ENCODE results near the gene B4GALT2.

B4GALT2 gene

GRCh38 chr1:43969746-43970466 lies 9.1 kb upstream of the B4GALT2 start, which contains the start of gene DPH2:
DPH2 (plus strand) TSS chr1:43970010; CDS start chr1:43970176, 166 bp downstream.
- DNase-seq: peak; percentile 96

- no peak for DNase-seq
Observed at GRCh38 chr1:43970502-43970901, 8.5 kb upstream of the B4GALT2 start.

DNA sequence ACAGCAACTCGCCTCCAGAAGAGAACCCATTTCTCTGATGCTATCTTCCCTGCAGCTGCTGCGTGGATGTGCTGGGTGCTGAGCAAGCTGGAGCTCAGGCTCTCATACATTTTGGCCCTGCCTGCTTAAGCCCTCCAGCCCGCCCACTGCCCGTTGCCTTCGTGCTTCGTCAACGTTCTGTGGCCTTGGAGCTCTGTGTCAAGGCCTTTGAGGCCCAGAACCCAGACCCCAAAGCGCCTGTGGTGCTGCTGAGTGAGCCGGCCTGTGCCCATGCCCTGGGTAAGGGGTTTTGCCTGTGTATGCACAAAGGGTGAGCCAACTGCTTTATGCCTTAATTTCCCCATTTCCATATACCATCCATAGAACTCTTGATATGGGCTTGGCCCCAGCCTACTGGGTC lies 8.1 kb upstream of the B4GALT2 start:
- DNase-seq: no peak

- DNase-seq: no peak
Observed at GRCh38 chr1:43971336-43971980, 7.6 kb upstream of the B4GALT2 start.

GRCh38 chr1:43973981-43974442 lies 5.0 kb upstream of the B4GALT2 start:
- no peak for DNase-seq

DNA sequence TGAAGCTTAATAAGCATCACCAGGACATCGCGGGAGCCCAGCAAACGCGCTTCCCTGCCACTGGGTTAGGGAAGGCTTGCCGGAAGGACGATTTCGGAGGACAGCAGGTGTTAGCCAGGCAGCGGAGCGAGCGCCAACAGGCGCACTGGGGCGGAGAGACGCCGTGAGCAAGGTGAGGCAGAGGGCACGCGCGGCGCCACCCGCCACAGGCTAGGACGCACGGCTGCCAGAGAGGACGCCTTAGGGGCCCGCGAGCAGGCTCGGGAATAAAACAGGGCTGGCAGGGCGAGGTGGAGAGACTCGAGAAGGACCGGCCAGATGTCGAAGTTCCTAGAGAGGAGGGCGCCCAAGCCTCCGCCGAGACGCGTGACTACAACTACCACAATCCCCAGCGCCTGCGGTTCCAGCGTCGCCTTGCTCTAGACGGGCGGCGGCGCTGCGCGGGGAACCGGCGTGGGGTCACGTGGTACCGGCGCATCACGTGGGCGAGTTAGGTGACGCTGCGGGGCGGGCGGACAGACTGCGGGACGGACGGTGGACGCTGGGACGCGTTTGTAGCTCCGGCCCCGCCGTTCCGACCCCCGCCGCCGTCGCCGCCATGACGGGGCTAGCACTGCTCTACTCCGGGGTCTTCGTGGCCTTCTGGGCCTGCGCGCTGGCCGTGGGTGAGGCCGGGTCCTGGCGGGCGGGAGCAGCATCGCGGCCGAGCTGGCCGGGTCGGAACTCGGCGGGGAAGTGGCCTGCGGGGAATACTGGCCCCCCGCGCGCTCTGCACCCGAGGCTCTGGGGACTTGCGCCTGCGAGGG lies 4.4 kb upstream of the B4GALT2 start, which contains the start of gene ATP6V0B:
TSS of gene ATP6V0B (plus strand) at position 518 of the 806 bp plus-strand sequence. CDS start at position 599, 81 bp downstream.
- peak; percentile 97 for DNase-seq

DNA sequence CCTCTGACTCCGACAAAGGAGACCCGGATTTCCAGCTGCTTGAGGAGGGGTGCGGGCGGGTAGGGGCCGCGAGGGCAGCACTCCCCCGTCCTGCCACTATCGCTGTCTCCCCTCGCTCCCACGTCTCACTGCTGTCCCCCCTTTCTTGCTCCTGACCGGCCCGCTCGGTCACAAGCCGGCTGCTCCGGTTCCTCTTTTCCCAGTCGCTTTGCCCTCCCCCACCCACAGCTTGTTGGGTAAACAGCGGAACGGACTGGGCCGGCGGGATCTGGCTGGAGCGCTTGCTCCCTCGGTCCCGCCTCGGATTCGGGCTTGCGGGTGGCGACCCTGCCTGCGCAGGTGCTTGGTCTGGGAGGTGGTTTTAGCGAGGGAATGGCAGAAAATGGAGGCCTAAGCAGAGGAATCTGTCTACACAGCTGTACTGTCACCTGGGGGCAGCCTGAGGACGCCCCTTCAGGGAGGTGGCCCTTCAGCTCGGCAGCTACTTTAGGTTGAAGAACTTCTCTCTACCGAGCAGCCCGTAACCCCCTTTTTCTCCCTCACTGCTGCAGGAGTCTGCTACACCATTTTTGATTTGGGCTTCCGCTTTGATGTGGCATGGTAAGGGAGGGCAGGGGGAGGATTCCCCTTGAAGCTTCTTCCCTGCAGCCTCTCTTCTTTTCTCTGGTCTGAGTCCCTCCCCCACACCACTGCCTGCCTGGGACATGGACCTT lies 3.6 kb upstream of the B4GALT2 start:
- DNase-seq: no peak

GRCh38 chr1:43976045-43976444 lies 3.0 kb upstream of the B4GALT2 start:
- DNase-seq: no peak

DNA sequence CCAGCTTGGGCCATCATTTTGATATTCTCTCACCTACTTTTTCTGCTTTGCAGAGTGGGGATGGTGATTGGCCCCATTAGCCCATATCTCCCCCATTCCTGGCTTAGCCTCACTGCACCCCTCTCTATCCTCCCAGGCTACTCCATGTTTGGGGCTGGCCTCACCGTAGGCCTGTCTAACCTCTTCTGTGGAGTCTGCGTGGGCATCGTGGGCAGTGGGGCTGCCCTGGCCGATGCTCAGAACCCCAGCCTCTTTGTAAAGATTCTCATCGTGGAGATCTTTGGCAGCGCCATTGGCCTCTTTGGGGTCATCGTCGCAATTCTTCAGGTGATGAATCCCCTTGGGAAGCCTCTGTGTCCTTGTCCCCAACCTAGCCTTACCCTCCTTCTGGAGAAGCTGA lies 2.1 kb upstream of the B4GALT2 start:
- DNase-seq: no peak

DNA sequence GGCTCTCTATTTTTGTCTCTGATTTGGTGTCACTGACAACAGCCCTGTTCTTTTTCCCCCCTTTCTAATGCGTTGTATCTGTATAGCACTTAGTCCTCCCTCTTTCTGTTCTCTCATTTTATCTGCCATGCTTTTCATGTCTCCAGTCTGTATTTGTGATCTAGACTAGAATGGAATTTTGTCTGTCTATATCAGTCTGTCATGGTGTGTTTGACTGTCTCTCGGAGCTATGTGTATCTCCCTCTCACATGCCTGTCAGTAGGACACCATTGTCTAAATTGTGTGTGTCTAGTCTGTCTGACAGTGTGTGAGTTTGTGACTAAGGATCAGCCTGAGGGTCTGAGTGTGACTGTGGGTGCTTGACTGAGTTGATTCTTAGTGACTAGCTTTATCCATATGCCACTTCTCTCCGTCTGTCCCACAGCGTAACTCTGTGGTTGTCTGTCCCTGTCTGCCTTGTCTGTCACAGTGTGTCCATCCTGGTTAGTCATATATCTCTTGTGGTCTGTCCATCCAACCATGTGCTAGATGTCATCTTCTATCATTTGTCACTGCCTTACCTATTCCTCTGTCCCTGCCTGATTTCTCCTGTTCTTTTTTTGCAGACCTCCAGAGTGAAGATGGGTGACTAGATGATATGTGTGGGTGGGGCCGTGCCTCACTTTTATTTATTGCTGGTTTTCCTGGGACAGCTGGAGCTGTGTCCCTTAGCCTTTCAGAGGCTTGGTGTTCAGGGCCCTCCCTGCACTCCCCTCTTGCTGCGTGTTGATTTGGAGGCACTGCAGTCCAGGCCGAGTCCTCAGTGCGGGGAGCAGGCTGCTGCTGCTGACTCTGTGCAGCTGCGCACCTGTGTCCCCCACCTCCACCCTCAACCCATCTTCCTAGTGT lies 1.4 kb upstream of the B4GALT2 start:
- no peak for DNase-seq

- DNase-seq: no peak
Observed at GRCh38 chr1:43978264-43978550, 803 bp upstream of the B4GALT2 start.

GRCh38 chr1:43979261-43979527 lies 184 bp downstream of the B4GALT2 start:
- no peak for DNase-seq

GRCh38 chr1:43979528-43980254 lies 681 bp downstream of the B4GALT2 start:
- peak; percentile 84 for DNase-seq

- no peak for DNase-seq
Observed at GRCh38 chr1:43980255-43981134, 1.5 kb downstream of the B4GALT2 start.

DNA sequence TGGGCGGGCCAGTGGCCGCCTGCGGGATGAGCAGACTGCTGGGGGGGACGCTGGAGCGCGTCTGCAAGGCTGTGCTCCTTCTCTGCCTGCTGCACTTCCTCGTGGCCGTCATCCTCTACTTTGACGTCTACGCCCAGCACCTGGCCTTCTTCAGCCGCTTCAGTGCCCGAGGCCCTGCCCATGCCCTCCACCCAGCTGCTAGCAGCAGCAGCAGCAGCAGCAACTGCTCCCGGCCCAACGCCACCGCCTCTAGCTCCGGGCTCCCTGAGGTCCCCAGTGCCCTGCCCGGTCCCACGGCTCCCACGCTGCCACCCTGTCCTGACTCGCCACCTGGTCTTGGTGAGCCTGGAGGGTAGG lies 2.1 kb downstream of the B4GALT2 start:
- DNase-seq: no peak

- no peak for DNase-seq
Observed at GRCh38 chr1:43981636-43982035, 2.6 kb downstream of the B4GALT2 start.

GRCh38 chr1:43982241-43982640 lies 3.2 kb downstream of the B4GALT2 start:
- DNase-seq: no peak

- DNase-seq: no peak
Observed at GRCh38 chr1:43982808-43983207, 3.8 kb downstream of the B4GALT2 start.

GRCh38 chr1:43983253-43983899 lies 4.4 kb downstream of the B4GALT2 start:
- no peak for DNase-seq

GRCh38 chr1:43984855-43985254 lies 5.8 kb downstream of the B4GALT2 start:
- DNase-seq: no peak
